Testis (tissue), 3 donors: Measurements from ENCODE around the gene HRNR. TPM values are rescaled to one million over a fixed set of nuclear protein-coding genes. Genes with fewer than 3 reads are reported as not detected.

Experiments used
- DNase-seq: peaks from one replicate; pipeline ENCODE4 v3.0.0-alpha.2; 2019
- H3K27ac ChIP-seq, 2 donors: fragments of 200-600 bp; sonication (generic); one replicate each; pipeline ENCODE4 v1.5.1; 2019
- H3K27me3 ChIP-seq: fragments of 200-600 bp; sonication (generic); one replicate; pipeline ENCODE4 v1.5.1; 2019
- H3K36me3 ChIP-seq: fragments of 200-600 bp; sonication (generic); one replicate; pipeline ENCODE4 v1.5.1; 2017; ENCODE audit warnings: low read depth; ENCODE audit errors: missing control alignments
- H3K4me1 ChIP-seq: fragments of 200-600 bp; sonication (generic); one replicate; pipeline ENCODE4 v1.5.1; 2019
- H3K4me3 ChIP-seq, 2 donors: fragments of 200-600 bp; sonication (generic); one replicate each; pipeline ENCODE4 v1.5.1; 2017 to 2019
- H3K9me3 ChIP-seq: fragments of 200-600 bp; sonication (generic); one replicate; pipeline ENCODE4 v1.5.1; 2017
- CTCF ChIP-seq, 3 experiments: fragments of 450-650 bp in 2 of 3; fragments of 200-600 bp in 1 of 3; sonication (generic) in 1 of 3; IDR thresholded peaks; one replicate each; pipeline ENCODE4 v1.5.1; 2016 to 2019; ENCODE audit warnings: antibody characterized with exemption in 3 of 3, mild to moderate bottlenecking in 2 of 3, moderate library complexity in 1 of 3
- POLR2A ChIP-seq: fragments of 450-650 bp; IDR thresholded peaks from one replicate; pipeline ENCODE4 v1.6.1; 2017; ENCODE audit warnings: antibody characterized with exemption, mild to moderate bottlenecking, moderate library complexity
- WGBS, 2 donors: methylation state at CpG; one replicate each; pipeline ENCODE4 v1.1.5; 2018; 5-methylcytosine and 5-hydroxymethylcytosine counted together
- intact Hi-C: fragments of 100-400 bp; cut with DNase I; formaldehyde crosslinking; loops from one replicate; pipeline ENCODE4 v1.15.1; 2023; ENCODE audit warnings: low total_unique reads
- polyA plus RNA-seq: library from polyadenylated mRNA; stranded (reverse); fragments of 350-450 nt; fragmentation: Illumina TruSeq; extraction: RNeasy Lipid Tissue Mini Kit (QIAGEN cat#74804); gene quantifications from one replicate; pipeline ENCODE4 v1.2.3, GENCODE V29; 2014; ENCODE audit warnings: low read depth, low replicate concordance; ENCODE audit not compliant: insufficient read depth
- total RNA-seq, 2 donors: library from RNA; depleted of rRNA; stranded (reverse); fragments of >200 nt; gene quantifications; one replicate each; pipeline ENCODE4 v1.2.3, GENCODE V29; 2016

HRNR gene
- total and polyA plus RNA-seq, 3 donors from 2014 or later = 0.06 TPM; not detected in 2

DNA sequence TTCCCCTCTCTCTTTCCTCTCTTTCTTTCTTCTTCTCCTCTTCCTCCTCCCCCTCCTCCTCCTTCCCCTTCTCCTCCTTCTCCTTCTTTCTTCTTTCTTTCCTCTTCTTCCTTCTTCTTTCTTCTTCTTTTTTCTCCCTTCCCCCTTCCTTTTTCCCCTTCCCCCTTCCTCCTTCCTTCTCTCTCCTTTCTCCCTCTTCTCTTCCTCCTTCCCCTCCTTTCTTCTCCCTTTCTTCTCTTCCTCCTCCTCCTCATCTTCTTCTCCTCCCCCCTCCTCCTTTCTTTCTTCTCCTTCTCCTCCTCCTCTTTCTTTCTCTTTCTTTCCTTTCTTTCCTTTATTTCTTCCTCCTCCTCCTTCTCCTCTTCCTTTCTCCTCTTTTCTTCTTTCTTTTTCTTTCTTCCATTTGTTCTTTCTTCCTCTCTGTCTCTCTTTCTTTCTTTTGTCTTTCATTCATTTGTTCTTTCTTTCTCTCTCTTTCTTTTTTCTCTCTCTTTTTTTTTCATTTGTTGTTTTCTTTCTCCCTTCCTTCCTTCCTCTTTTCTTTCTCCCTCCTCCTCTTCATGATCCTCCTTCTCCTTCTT lies 26.5 kb downstream of the HRNR start:
- Histone ChIP-seq H3K4me1 (no peaks in the 10 kb centered on the region), H3K27ac (no peak overlapping the region), H3K36me3 (no peaks in the 10 kb centered on the region), H3K27me3 (no peaks in the 10 kb centered on the region), H3K9me3 (no peaks in the 10 kb centered on the region), H3K4me3 (no peak overlapping the region)
- intact Hi-C loops = no loop called here
- no peak for DNase-seq
- TF ChIP-seq POLR2A (no peak), CTCF (IDR thresholded peaks at IDR 0.05) (no peak)

DNA sequence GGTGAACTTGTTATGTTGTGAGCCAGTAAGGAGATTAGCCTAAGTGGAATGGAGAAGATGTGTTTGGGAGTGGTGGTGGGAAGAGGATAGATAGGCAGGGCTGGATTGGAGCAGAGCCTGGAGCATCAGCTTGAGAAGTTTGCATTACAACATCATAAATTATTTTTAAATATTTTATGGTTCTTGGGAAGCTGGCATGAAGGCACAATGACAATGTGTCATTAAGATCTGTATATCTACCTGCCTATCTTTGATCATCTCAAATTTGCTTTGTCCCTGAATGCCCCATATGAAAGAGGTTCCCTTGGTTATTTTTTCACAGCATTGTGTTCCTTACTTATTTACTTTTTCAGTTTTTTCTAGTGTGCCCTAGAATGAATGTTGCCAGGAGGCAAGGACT lies 32.3 kb downstream of the HRNR start:
- H3K4me1 ChIP-seq = no peaks in the 10 kb centered on the region
- no peak for TF ChIP-seq POLR2A
- no peak for TF ChIP-seq CTCF (IDR thresholded peaks at IDR 0.05)
- H3K9me3 ChIP-seq = no peaks in the 10 kb centered on the region
- intact Hi-C loops = no loop called here
- no peak overlapping the region for H3K4me3 ChIP-seq
- H3K27ac ChIP-seq = no peak overlapping the region
- H3K27me3 ChIP-seq = no peaks in the 10 kb centered on the region
- H3K36me3 ChIP-seq = no peaks in the 10 kb centered on the region
- no peak for DNase-seq

GRCh38 chr1:152191260-152191659 lies 32.7 kb downstream of the HRNR start:
- Histone ChIP-seq H3K4me1 (no peaks in the 10 kb centered on the region), H3K36me3 (no peaks in the 10 kb centered on the region), H3K27me3 (no peaks in the 10 kb centered on the region), H3K4me3 (no peak overlapping the region), H3K9me3 (no peaks in the 10 kb centered on the region), H3K27ac (no peak overlapping the region)
- DNase-seq = no peak
- intact Hi-C loops = no loop called here
- no peak for TF ChIP-seq CTCF (IDR thresholded peaks at IDR 0.05)
- TF ChIP-seq POLR2A = no peak
- 83 to 84% methylated on average over 5 of the region's 5 CpGs for WGBS, 2 donors

DNA sequence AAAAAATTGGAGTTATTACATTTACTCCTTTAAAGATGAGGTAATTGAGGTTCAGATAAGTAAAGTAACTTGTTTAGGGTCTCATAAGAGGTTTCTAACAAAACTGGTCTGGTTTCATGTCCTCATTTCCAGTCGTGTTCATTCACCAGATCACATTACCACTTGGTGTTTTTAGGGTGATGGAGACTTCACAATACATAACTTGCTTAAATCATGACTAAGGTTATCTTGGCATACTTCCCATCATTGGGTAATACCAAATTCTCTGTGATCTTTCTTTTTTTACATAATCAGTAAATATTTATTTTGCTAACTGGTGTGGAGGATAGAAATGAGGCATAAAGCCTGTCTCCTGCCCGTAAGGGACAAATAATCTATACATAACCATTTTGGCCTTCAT lies 33.4 kb downstream of the HRNR start:
- intact Hi-C loops = no loop called here
- Histone ChIP-seq H3K4me3 (no peak overlapping the region), H3K4me1 (no peaks in the 10 kb centered on the region), H3K27me3 (no peaks in the 10 kb centered on the region), H3K27ac (no peak overlapping the region), H3K9me3 (no peaks in the 10 kb centered on the region), H3K36me3 (no peaks in the 10 kb centered on the region)
- TF ChIP-seq CTCF (IDR thresholded peaks at IDR 0.05) (no peak), POLR2A (no peak)
- WGBS, 2 donors = 45 to 65% methylated on average over 2 of the region's 2 CpGs
- DNase-seq = no peak
